Measurements from ENCODE around the gene ERP27.

GRCh38 chr12:14868916-14869506, 69.3 kb downstream of the ERP27 start:
- TF ChIP-seq CTCF (IDR thresholded peaks at IDR 0.05) (no peak), POLR2AphosphoS5 (IDR thresholded peaks at IDR 0.05; ENCODE audit: low read depth, low read length) (no peak)
